Measurements from ENCODE around the gene PDGFD.

Gene PDGFD

GRCh38 chr11:104098132-104098531 lies 65.8 kb downstream of the PDGFD start:
- H3K4me1 ChIP-seq (ENCODE audit: control insufficient read depth in 5 of 5, insufficient read depth in 5 of 5, low read length in 5 of 5): no peaks in the 10 kb centered on the region
- no peaks in the 10 kb centered on the region for H3K27me3 ChIP-seq (ENCODE audit: control insufficient read depth in 5 of 5, insufficient read depth in 4 of 5, low read length in 5 of 5)
- H3K4me3 ChIP-seq (ENCODE audit: low read depth in 1 of 5, low read length in 5 of 5): no peak overlapping the region
- no peak overlapping the region for H3K27ac ChIP-seq (ENCODE audit: low read depth, low read length)
- H3K9ac ChIP-seq (ENCODE audit: low read length in 5 of 5): no peak overlapping the region
- H3K36me3 ChIP-seq (ENCODE audit: control insufficient read depth in 5 of 5, insufficient read depth in 5 of 5, low read length in 5 of 5): no peaks in the 10 kb centered on the region
- no peaks in the 10 kb centered on the region for H3K9me3 ChIP-seq (ENCODE audit: control insufficient read depth in 5 of 5, low read length in 5 of 5)

GRCh38 chr11:104096900-104097299 lies 67.0 kb downstream of the PDGFD start:
- H3K9ac ChIP-seq (ENCODE audit: low read length in 5 of 5): no peak overlapping the region
- no peaks in the 10 kb centered on the region for H3K9me3 ChIP-seq (ENCODE audit: control insufficient read depth in 5 of 5, low read length in 5 of 5)
- H3K27ac ChIP-seq (ENCODE audit: low read depth, low read length): no peak overlapping the region
- H3K27me3 ChIP-seq (ENCODE audit: control insufficient read depth in 5 of 5, insufficient read depth in 4 of 5, low read length in 5 of 5): no peaks in the 10 kb centered on the region
- H3K36me3 ChIP-seq (ENCODE audit: control insufficient read depth in 5 of 5, insufficient read depth in 5 of 5, low read length in 5 of 5): no peaks in the 10 kb centered on the region
- no peak overlapping the region for H3K4me3 ChIP-seq (ENCODE audit: low read depth in 1 of 5, low read length in 5 of 5)
- H3K4me1 ChIP-seq (ENCODE audit: control insufficient read depth in 5 of 5, insufficient read depth in 5 of 5, low read length in 5 of 5): no peaks in the 10 kb centered on the region

GRCh38 chr11:104095791-104096190 lies 68.2 kb downstream of the PDGFD start:
- Histone ChIP-seq H3K36me3 (ENCODE audit: control insufficient read depth in 5 of 5, insufficient read depth in 5 of 5, low read length in 5 of 5) (no peaks in the 10 kb centered on the region), H3K4me3 (ENCODE audit: low read depth in 1 of 5, low read length in 5 of 5) (no peak overlapping the region), H3K27me3 (ENCODE audit: control insufficient read depth in 5 of 5, insufficient read depth in 4 of 5, low read length in 5 of 5) (no peaks in the 10 kb centered on the region), H3K9me3 (ENCODE audit: control insufficient read depth in 5 of 5, low read length in 5 of 5) (no peaks in the 10 kb centered on the region), H3K27ac (ENCODE audit: low read depth, low read length) (no peak overlapping the region), H3K9ac (ENCODE audit: low read length in 5 of 5) (no peak overlapping the region), H3K4me1 (ENCODE audit: control insufficient read depth in 5 of 5, insufficient read depth in 5 of 5, low read length in 5 of 5) (peaks cover 0 to 10% (median 2%) of the 10 kb centered on the region in 5 donors)

GRCh38 chr11:104094576-104094975 lies 69.4 kb downstream of the PDGFD start:
- Histone ChIP-seq H3K9ac (ENCODE audit: low read length in 5 of 5) (no peak overlapping the region), H3K36me3 (ENCODE audit: control insufficient read depth in 5 of 5, insufficient read depth in 5 of 5, low read length in 5 of 5) (no peaks in the 10 kb centered on the region), H3K27me3 (ENCODE audit: control insufficient read depth in 5 of 5, insufficient read depth in 4 of 5, low read length in 5 of 5) (no peaks in the 10 kb centered on the region)

GRCh38 chr11:104093426-104094280 lies 70.3 kb downstream of the PDGFD start:
- Histone ChIP-seq H3K9me3 (ENCODE audit: control insufficient read depth in 5 of 5, low read length in 5 of 5) (no peaks in the 10 kb centered on the region), H3K9ac (ENCODE audit: low read length in 5 of 5) (no peak overlapping the region), H3K4me3 (ENCODE audit: low read depth in 1 of 5, low read length in 5 of 5) (no peak overlapping the region), H3K27ac (ENCODE audit: low read depth, low read length) (no peak overlapping the region), H3K36me3 (ENCODE audit: control insufficient read depth in 5 of 5, insufficient read depth in 5 of 5, low read length in 5 of 5) (no peaks in the 10 kb centered on the region), H3K4me1 (ENCODE audit: control insufficient read depth in 5 of 5, insufficient read depth in 5 of 5, low read length in 5 of 5) (peaks cover 0 to 12% (median 4%) of the 10 kb centered on the region in 5 donors), H3K27me3 (ENCODE audit: control insufficient read depth in 5 of 5, insufficient read depth in 4 of 5, low read length in 5 of 5) (no peaks in the 10 kb centered on the region)

More at GRCh38 chr11:104094576-104094975, 69.4 kb downstream of the PDGFD start:
- no peaks in the 10 kb centered on the region for H3K9me3 ChIP-seq (ENCODE audit: control insufficient read depth in 5 of 5, low read length in 5 of 5)
- H3K4me3 ChIP-seq (ENCODE audit: low read depth in 1 of 5, low read length in 5 of 5): no peak overlapping the region
- H3K4me1 ChIP-seq (ENCODE audit: control insufficient read depth in 5 of 5, insufficient read depth in 5 of 5, low read length in 5 of 5): peaks cover 0 to 12% (median 4%) of the 10 kb centered on the region in 5 donors
- H3K27ac ChIP-seq (ENCODE audit: low read depth, low read length): no peak overlapping the region

GRCh38 chr11:104092744-104093143 lies 71.2 kb downstream of the PDGFD start:
- Histone ChIP-seq H3K9me3 (ENCODE audit: control insufficient read depth in 5 of 5, low read length in 5 of 5) (no peaks in the 10 kb centered on the region), H3K36me3 (ENCODE audit: control insufficient read depth in 5 of 5, insufficient read depth in 5 of 5, low read length in 5 of 5) (no peaks in the 10 kb centered on the region), H3K4me1 (ENCODE audit: control insufficient read depth in 5 of 5, insufficient read depth in 5 of 5, low read length in 5 of 5) (peaks cover 0 to 14% (median 4%) of the 10 kb centered on the region in 5 donors), H3K27me3 (ENCODE audit: control insufficient read depth in 5 of 5, insufficient read depth in 4 of 5, low read length in 5 of 5) (no peaks in the 10 kb centered on the region), H3K4me3 (ENCODE audit: low read depth in 1 of 5, low read length in 5 of 5) (no peak overlapping the region), H3K27ac (ENCODE audit: low read depth, low read length) (no peak overlapping the region), H3K9ac (ENCODE audit: low read length in 5 of 5) (no peak overlapping the region)

DNA sequence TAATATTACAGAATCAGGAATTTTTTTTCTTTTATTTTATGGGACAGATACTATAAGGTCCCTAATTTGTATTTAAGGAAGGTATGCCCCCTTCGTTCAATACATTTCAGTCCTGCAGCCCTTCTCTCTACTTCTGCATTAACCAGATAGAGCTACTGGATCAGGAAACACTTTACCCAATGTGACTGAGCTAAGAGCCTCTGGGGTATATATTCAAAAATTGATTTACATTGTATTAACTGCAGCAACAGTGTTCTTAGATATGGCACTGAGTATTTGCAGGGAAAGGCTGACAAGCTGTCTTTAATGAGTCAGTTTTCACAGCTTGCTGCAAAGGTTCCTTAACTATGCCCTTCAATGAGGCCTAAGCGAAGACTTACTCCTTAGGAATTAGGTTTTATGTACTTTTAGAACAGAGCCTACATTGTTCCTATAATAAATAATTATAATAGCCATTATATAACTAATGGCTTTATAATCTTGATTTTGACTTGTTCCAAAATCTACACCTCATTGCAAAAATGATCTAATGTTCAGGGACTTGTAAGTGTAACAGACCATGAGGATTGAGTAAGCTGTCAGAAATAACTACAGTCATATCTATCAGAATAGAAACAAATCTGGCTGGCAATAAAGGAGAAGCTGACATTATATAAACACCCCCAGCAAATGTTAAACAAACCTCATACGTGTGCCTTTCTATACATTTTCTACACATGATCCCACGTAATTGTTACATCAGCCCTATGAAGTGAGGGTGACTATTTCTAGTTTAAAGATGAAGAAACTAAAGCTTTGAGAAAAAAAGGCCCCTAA lies 72.5 kb downstream of the PDGFD start:
- H3K4me1 ChIP-seq (ENCODE audit: control insufficient read depth in 5 of 5, insufficient read depth in 5 of 5, low read length in 5 of 5): peaks cover 0 to 16% (median 4%) of the 10 kb centered on the region in 5 donors
- no peak overlapping the region for H3K4me3 ChIP-seq (ENCODE audit: low read depth in 1 of 5, low read length in 5 of 5)
- H3K27me3 ChIP-seq (ENCODE audit: control insufficient read depth in 5 of 5, insufficient read depth in 4 of 5, low read length in 5 of 5): no peaks in the 10 kb centered on the region
- no peak overlapping the region for H3K9ac ChIP-seq (ENCODE audit: low read length in 5 of 5)
- H3K27ac ChIP-seq (ENCODE audit: low read depth, low read length): no peak overlapping the region
- no peaks in the 10 kb centered on the region for H3K36me3 ChIP-seq (ENCODE audit: control insufficient read depth in 5 of 5, insufficient read depth in 5 of 5, low read length in 5 of 5)
- no peaks in the 10 kb centered on the region for H3K9me3 ChIP-seq (ENCODE audit: control insufficient read depth in 5 of 5, low read length in 5 of 5)

- Histone ChIP-seq H3K9ac (ENCODE audit: low read length in 5 of 5) (no peak overlapping the region), H3K36me3 (ENCODE audit: control insufficient read depth in 5 of 5, insufficient read depth in 5 of 5, low read length in 5 of 5) (no peaks in the 10 kb centered on the region), H3K27me3 (ENCODE audit: control insufficient read depth in 5 of 5, insufficient read depth in 4 of 5, low read length in 5 of 5) (no peaks in the 10 kb centered on the region), H3K4me1 (ENCODE audit: control insufficient read depth in 5 of 5, insufficient read depth in 5 of 5, low read length in 5 of 5) (peaks cover 0 to 16% (median 4%) of the 10 kb centered on the region in 5 donors), H3K27ac (ENCODE audit: low read depth, low read length) (no peak overlapping the region), H3K9me3 (ENCODE audit: control insufficient read depth in 5 of 5, low read length in 5 of 5) (no peaks in the 10 kb centered on the region), H3K4me3 (ENCODE audit: low read depth in 1 of 5, low read length in 5 of 5) (no peak overlapping the region)
Measured at GRCh38 chr11:104090767-104091166, 73.2 kb downstream of the PDGFD start.

DNA sequence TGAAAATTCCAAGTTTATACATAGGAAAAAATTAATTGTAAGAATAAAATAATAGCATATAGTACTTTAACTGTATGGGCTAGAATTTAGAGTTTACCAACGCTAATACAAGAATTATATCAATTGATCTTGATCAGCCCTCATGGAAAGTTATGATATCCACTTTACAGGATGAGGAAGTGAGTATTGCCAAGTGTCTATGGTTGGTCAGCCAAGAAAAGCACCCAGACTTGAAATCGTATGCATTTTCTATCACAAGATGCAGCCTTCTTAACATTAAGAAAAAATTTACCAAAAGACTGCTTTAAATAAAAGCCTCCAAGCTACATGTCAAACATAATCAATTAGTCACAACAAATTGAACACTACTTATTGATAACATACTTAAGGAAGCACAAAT lies 74.5 kb downstream of the PDGFD start:
- peaks cover 0 to 16% (median 4%) of the 10 kb centered on the region in 5 donors for H3K4me1 ChIP-seq (ENCODE audit: control insufficient read depth in 5 of 5, insufficient read depth in 5 of 5, low read length in 5 of 5)
- H3K27me3 ChIP-seq (ENCODE audit: control insufficient read depth in 5 of 5, insufficient read depth in 4 of 5, low read length in 5 of 5): no peaks in the 10 kb centered on the region
- no peaks in the 10 kb centered on the region for H3K36me3 ChIP-seq (ENCODE audit: control insufficient read depth in 5 of 5, insufficient read depth in 5 of 5, low read length in 5 of 5)
- no peak overlapping the region for H3K4me3 ChIP-seq (ENCODE audit: low read depth in 1 of 5, low read length in 5 of 5)
- no peak overlapping the region for H3K9ac ChIP-seq (ENCODE audit: low read length in 5 of 5)
- no peak overlapping the region for H3K27ac ChIP-seq (ENCODE audit: low read depth, low read length)
- H3K9me3 ChIP-seq (ENCODE audit: control insufficient read depth in 5 of 5, low read length in 5 of 5): no peaks in the 10 kb centered on the region

GRCh38 chr11:104086621-104087020 lies 77.3 kb downstream of the PDGFD start:
- Histone ChIP-seq H3K9ac (ENCODE audit: low read length in 5 of 5) (no peak overlapping the region), H3K4me3 (ENCODE audit: low read depth in 1 of 5, low read length in 5 of 5) (no peak overlapping the region), H3K4me1 (ENCODE audit: control insufficient read depth in 5 of 5, insufficient read depth in 5 of 5, low read length in 5 of 5) (peaks cover 0 to 14% (median 4%) of the 10 kb centered on the region in 5 donors), H3K27ac (ENCODE audit: low read depth, low read length) (no peak overlapping the region), H3K27me3 (ENCODE audit: control insufficient read depth in 5 of 5, insufficient read depth in 4 of 5, low read length in 5 of 5) (no peaks in the 10 kb centered on the region), H3K36me3 (ENCODE audit: control insufficient read depth in 5 of 5, insufficient read depth in 5 of 5, low read length in 5 of 5) (no peaks in the 10 kb centered on the region), H3K9me3 (ENCODE audit: control insufficient read depth in 5 of 5, low read length in 5 of 5) (no peaks in the 10 kb centered on the region)

Measured in subcutaneous abdominal adipose tissue (tissue), 5 donors.